DND-41 (cell line): ENCODE data around the gene PRR5L.

Experiments used
- ATAC-seq: fragments of 200-7000 bp; cut with Tn5 transposase; 3 replicates; pipeline ENCODE4 v1.9.1; 2021; ENCODE audit warnings: low read depth; ENCODE audit not compliant: insufficient read depth
- DNase-seq: peaks from one replicate; pipeline ENCODE4 v3.0.0-alpha.2; 2020
- H2AFZ ChIP-seq: 2 replicates; pipeline ENCODE4 v1.6.0; 2012; ENCODE audit warnings: low read depth, low read length
- H3K27ac ChIP-seq: 2 replicates; pipeline ENCODE4 v1.5.1; 2012; ENCODE audit warnings: low read length, inconsistent platforms
- H3K27me3 ChIP-seq: fragments of 200-600 bp; sonication (generic); 2 replicates; pipeline ENCODE4 v1.6.0; 2012; ENCODE audit warnings: low read length, mild to moderate bottlenecking, inconsistent platforms; ENCODE audit not compliant: insufficient read depth, poor library complexity
- H3K36me3 ChIP-seq: 2 replicates; pipeline ENCODE4 v1.5.1; 2012; ENCODE audit warnings: low read length, inconsistent platforms; ENCODE audit not compliant: insufficient read depth
- H3K4me1 ChIP-seq: 2 replicates; pipeline ENCODE4 v1.5.1; 2012; ENCODE audit warnings: mild to moderate bottlenecking, low read length; ENCODE audit not compliant: insufficient read depth
- H3K4me2 ChIP-seq: 2 replicates; pipeline ENCODE4 v1.6.0; 2012; ENCODE audit warnings: mild to moderate bottlenecking, moderate library complexity, low read length, inconsistent platforms; ENCODE audit not compliant: insufficient read depth
- H3K4me3 ChIP-seq, 2 experiments: fragments of 200-600 bp in 1 of 2; shearing (Covaris generic) in 1 of 2; 2 replicates each; pipeline ENCODE4 v1.5.1; 2012 to 2016; ENCODE audit warnings: inconsistent platforms in 2 of 2, low read length in 2 of 2, mild to moderate bottlenecking in 2 of 2, low read depth in 1 of 2, moderate library complexity in 1 of 2
- H3K79me2 ChIP-seq: 2 replicates; pipeline ENCODE4 v1.6.0; 2012; ENCODE audit warnings: low read length, inconsistent platforms; ENCODE audit not compliant: insufficient read depth
- H3K9ac ChIP-seq: 2 replicates; pipeline ENCODE4 v1.6.0; 2012; ENCODE audit warnings: low read depth, mild to moderate bottlenecking, inconsistent platforms, low read length, moderate library complexity
- H3K9me3 ChIP-seq: 2 replicates; pipeline ENCODE4 v1.5.1; 2012; ENCODE audit warnings: low read length, moderate library complexity, mild to moderate bottlenecking, inconsistent platforms; ENCODE audit not compliant: insufficient read depth, severe bottlenecking
- H4K20me1 ChIP-seq: 2 replicates; pipeline ENCODE4 v1.6.0; 2012; ENCODE audit warnings: low read length; ENCODE audit not compliant: insufficient read depth
- EZH2 ChIP-seq: IDR thresholded peaks from 3 replicates; pipeline ENCODE4 v1.6.1; 2012; ENCODE audit warnings: borderline replicate concordance, low read depth, mild to moderate bottlenecking, moderate library complexity, low read length, inconsistent platforms; ENCODE audit not compliant: severe bottlenecking
- TF ChIP-seq, protein P1 (sequence below): IDR thresholded peaks from 2 replicates; pipeline ENCODE4 v1.5.1; 2012; ENCODE audit warnings: borderline replicate concordance, low read length, moderate library complexity, mild to moderate bottlenecking; ENCODE audit not compliant: poor library complexity, severe bottlenecking; ENCODE audit errors: extremely low read depth

PRR5L gene

DNA sequence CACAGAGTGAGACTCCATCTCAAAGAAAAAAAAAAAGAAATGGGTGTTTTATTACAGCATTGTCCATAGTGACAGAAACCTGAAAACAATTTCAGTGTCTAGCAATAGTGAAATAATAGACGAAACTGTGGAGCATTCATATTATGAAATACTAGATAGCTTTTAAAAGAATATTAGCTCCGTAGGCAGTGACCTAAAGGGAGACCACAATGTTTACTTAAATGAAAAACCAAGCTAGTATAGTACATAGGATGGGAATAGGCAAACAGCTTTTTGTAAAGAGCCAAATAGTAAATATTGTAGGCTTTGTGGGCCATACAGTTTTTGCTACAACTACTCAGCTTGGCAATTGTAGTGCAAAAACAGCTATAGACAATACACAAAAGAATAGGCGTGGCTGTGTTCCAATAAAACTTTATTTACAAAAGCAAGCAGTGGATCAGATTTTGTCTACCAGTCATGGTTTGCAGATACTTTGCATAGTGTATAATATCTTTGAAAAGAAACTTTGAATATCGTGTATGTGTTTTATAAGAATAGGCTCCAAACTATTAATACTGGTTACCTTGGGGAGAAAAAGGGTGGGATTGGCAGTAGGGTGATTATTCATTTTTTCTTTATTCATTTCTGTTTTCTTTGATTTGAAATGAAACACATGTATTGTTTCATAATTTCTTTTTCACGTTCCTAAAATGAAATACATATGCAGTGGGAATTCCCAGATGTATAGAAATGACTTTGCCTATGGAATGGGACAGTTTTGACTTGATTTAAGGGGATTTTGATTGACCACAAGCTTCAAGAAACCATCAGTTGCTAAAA, 50.7 kb downstream of the PRR5L start:
- no peaks in the 10 kb centered on the region for H3K79me2 ChIP-seq
- no peak overlapping the region for H3K4me2 ChIP-seq
- DNase-seq: no peak
- no peak overlapping the region for H3K27ac ChIP-seq
- H3K36me3 ChIP-seq: no peaks in the 10 kb centered on the region
- peaks cover 16% of the 10 kb centered on the region for H3K27me3 ChIP-seq
- no peak for TF ChIP-seq EZH2
- TF ChIP-seq, protein P1, sequence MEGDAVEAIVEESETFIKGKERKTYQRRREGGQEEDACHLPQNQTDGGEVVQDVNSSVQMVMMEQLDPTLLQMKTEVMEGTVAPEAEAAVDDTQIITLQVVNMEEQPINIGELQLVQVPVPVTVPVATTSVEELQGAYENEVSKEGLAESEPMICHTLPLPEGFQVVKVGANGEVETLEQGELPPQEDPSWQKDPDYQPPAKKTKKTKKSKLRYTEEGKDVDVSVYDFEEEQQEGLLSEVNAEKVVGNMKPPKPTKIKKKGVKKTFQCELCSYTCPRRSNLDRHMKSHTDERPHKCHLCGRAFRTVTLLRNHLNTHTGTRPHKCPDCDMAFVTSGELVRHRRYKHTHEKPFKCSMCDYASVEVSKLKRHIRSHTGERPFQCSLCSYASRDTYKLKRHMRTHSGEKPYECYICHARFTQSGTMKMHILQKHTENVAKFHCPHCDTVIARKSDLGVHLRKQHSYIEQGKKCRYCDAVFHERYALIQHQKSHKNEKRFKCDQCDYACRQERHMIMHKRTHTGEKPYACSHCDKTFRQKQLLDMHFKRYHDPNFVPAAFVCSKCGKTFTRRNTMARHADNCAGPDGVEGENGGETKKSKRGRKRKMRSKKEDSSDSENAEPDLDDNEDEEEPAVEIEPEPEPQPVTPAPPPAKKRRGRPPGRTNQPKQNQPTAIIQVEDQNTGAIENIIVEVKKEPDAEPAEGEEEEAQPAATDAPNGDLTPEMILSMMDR: no peak
- no peak for ATAC-seq
- no peaks in the 10 kb centered on the region for H3K9me3 ChIP-seq
- no peak overlapping the region for H3K4me3 ChIP-seq
- H4K20me1 ChIP-seq: no peaks in the 10 kb centered on the region
- H2AFZ ChIP-seq: no peak overlapping the region
- H3K4me1 ChIP-seq: no peaks in the 10 kb centered on the region
- no peak overlapping the region for H3K9ac ChIP-seq

DNA sequence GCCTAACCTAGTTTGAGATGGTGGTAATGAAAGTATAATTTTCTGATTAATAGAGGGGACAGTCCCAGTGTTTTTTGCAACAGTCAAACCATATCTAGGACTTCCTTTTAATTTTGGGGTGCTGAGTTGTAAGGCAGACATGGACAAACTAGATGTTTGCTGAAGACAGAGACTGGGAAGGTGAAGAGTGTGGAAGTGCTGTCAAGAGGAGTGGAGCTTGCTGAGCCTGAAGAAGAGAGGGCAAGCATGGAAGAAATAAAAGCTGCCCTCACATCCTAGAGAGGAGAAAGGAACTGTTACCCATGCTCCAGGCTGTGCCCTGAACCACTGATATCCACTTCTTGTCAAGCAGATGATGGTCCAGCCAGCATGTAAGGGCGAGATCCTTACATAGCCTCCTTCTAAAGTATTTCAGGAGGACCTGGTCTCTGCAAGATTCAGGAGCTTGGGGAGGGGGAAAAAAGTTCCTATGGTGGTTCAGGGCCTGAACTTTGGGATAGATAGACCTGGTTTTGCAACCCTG, 51.4 kb downstream of the PRR5L start:
- Histone ChIP-seq H3K4me1 (no peaks in the 10 kb centered on the region), H2AFZ (no peak overlapping the region), H3K9ac (no peak overlapping the region), H3K4me3 (no peak overlapping the region), H3K79me2 (no peaks in the 10 kb centered on the region), H3K4me2 (no peak overlapping the region), H3K27me3 (peaks cover 17% of the 10 kb centered on the region), H3K9me3 (no peaks in the 10 kb centered on the region), H3K36me3 (no peaks in the 10 kb centered on the region), H4K20me1 (no peaks in the 10 kb centered on the region), H3K27ac (no peak overlapping the region)
- TF ChIP-seq, protein P1: no peak
- TF ChIP-seq EZH2: no peak
- DNase-seq: no peak
- ATAC-seq: no peak

DNA sequence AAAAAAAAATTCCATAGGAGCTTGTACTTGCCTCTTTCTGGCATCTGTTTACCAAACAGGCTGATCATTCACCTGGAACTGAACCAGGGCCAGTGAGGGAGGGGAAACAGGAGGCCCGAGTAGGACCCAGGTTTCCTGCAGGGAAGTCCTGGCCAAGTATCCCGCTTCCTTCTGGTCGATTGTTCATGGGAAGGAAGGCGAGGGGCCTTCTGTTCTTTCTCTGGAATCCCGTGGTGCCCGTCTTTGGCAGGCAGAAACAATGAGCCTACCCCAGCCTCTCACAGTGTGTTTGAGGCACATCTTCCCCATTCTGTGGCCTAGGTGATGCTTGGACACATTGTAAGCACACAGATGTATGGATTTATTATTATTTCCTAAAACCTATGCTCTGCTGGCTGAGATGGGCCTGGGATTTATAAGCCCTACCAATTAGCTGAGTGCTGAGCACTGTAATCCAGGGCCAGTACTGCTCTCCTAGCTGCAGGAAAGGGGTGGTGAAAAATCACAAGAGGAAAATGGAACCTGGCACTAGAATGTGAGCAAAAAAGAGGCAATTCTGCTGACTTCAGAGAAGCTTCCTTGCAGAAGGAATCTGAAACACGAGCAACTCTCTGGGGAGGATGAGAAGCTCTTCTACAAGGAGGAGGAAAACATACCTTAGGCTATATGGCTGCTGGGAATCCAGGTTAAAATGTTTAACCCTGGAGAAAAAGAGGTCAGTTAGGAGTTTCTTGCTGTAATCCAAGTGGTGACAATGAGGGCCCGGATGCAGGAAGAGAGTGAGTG, 53.5 kb downstream of the PRR5L start:
- Histone ChIP-seq H4K20me1 (no peaks in the 10 kb centered on the region), H3K36me3 (no peaks in the 10 kb centered on the region), H3K27ac (no peak overlapping the region), H3K4me1 (no peaks in the 10 kb centered on the region), H2AFZ (no peak overlapping the region), H3K9ac (no peak overlapping the region), H3K4me2 (no peak overlapping the region), H3K27me3 (peaks cover 16% of the 10 kb centered on the region), H3K79me2 (no peaks in the 10 kb centered on the region), H3K4me3 (no peak overlapping the region), H3K9me3 (no peaks in the 10 kb centered on the region)
- DNase-seq (no peak), ATAC-seq (no peak)
- TF ChIP-seq, protein P1: no peak
- TF ChIP-seq EZH2: no peak
